DND-41 (cell line): Measurements from ENCODE around the gene MESP2.

Experiments
- EZH2 ChIP-seq: IDR thresholded peaks from 3 replicates; pipeline ENCODE4 v1.6.1; 2012; ENCODE audit warnings: borderline replicate concordance, low read depth, mild to moderate bottlenecking, moderate library complexity, low read length, inconsistent platforms; ENCODE audit not compliant: severe bottlenecking
- TF ChIP-seq, protein P1 (sequence below): IDR thresholded peaks from 2 replicates; pipeline ENCODE4 v1.5.1; 2012; ENCODE audit warnings: borderline replicate concordance, low read length, moderate library complexity, mild to moderate bottlenecking; ENCODE audit not compliant: poor library complexity, severe bottlenecking; ENCODE audit errors: extremely low read depth

GRCh38 chr15:89809787-89810148 lies 33.6 kb downstream of the MESP2 start:
- TF ChIP-seq, protein P1, sequence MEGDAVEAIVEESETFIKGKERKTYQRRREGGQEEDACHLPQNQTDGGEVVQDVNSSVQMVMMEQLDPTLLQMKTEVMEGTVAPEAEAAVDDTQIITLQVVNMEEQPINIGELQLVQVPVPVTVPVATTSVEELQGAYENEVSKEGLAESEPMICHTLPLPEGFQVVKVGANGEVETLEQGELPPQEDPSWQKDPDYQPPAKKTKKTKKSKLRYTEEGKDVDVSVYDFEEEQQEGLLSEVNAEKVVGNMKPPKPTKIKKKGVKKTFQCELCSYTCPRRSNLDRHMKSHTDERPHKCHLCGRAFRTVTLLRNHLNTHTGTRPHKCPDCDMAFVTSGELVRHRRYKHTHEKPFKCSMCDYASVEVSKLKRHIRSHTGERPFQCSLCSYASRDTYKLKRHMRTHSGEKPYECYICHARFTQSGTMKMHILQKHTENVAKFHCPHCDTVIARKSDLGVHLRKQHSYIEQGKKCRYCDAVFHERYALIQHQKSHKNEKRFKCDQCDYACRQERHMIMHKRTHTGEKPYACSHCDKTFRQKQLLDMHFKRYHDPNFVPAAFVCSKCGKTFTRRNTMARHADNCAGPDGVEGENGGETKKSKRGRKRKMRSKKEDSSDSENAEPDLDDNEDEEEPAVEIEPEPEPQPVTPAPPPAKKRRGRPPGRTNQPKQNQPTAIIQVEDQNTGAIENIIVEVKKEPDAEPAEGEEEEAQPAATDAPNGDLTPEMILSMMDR: no peak
- no peak for TF ChIP-seq EZH2
